ENCODE measurements around the gene BCAS1. TPM values are rescaled to one million over a fixed set of nuclear protein-coding genes. Genes with fewer than 3 reads are reported as not detected.

BCAS1 gene
- total and polyA plus RNA-seq, 12 donors: 0.03 TPM; not detected in 11

DNA sequence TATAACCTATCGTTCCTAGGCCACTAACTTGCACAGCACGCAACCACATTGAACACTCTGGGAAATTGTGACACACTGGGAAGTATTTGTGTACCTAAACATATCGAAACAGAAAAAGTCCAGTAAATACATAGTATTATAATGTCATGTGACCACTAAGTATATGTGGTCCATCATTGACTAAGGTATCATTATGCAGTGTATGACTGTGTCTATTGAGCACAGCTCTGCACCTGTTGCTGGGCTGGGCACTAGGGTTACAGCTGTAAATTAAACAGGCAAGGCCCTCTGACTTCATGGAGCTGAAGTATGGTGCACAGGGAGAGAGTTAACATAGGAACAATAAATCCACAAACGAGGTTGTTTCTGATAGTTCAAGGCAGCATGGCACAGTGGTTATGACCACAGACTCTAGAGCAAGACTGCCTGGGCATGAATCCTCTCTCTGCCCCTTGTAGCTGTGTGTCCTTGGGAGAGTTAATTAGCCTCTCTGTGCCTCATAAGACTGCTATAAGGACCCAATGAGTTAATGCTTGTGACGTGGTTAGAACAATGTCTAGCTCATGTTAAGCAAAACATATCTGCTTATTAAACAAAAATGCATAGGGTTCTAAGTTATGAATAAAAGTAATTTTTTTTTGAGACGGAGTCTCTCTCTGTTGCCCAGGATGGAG is 10.6 kb downstream of the BCAS1 start:
- Histone ChIP-seq H3K27me3 (peaks cover 0 to 7% (median 0%) of the 10 kb centered on the region in 7 donors), H3K27ac (no peak overlapping the region), H3K4me3 (no peak overlapping the region), H3K36me3 (no peaks in the 10 kb centered on the region), H3K9me3 (no peaks in the 10 kb centered on the region), H3K4me1 (peaks cover 0 to 14% (median 0%) of the 10 kb centered on the region in 9 donors)
- TF ChIP-seq, protein P1, sequence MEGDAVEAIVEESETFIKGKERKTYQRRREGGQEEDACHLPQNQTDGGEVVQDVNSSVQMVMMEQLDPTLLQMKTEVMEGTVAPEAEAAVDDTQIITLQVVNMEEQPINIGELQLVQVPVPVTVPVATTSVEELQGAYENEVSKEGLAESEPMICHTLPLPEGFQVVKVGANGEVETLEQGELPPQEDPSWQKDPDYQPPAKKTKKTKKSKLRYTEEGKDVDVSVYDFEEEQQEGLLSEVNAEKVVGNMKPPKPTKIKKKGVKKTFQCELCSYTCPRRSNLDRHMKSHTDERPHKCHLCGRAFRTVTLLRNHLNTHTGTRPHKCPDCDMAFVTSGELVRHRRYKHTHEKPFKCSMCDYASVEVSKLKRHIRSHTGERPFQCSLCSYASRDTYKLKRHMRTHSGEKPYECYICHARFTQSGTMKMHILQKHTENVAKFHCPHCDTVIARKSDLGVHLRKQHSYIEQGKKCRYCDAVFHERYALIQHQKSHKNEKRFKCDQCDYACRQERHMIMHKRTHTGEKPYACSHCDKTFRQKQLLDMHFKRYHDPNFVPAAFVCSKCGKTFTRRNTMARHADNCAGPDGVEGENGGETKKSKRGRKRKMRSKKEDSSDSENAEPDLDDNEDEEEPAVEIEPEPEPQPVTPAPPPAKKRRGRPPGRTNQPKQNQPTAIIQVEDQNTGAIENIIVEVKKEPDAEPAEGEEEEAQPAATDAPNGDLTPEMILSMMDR (IDR thresholded peaks at IDR 0.05): no peak
- 89 to 94% methylated on average over 6 of the region's 6 CpGs for WGBS, 2 donors
- intact Hi-C loops (cut with DNase I): loop anchor here in 8 of 10 donors (5.0 to 10.0 kb wide), 5 partner anchors 115 to 488 kb away; no protein-coding TSS in a partner anchor
- ATAC-seq (no peak), DNase-seq (no peak)

DNA sequence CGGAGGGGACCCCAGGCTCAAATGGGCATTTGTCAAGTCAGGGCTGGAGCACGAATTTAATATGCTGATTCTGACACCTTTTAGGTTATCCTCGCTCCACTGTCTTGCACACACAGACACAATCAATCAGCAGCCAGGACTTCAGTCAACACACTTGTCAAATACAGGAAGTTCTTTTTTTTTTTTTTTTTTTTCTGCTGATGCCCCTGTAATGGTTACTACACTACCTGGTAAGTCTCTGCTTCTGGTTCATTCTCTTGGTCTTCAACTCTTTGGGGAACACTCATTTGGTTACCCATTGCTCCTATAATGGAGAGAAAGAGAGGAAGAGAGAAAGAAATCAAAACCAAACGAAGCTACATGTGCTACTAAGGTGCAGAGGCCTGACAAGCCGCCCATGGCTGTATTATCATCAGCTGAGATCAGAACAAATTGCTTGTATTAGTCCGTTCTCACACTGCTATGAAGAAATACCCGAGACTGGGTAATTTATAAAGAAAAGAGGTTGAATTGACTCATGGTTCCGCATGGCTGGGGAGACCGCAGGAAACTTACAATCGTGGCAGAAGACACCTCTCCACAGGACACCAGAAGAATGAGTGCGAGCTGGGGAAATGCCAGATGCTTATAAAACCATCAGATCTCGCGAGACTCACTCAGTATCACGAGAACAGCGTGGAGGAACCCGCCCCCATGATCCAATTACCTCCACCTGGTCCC is 11.8 kb downstream of the BCAS1 start:
- intact Hi-C loops (cut with DNase I): loop anchor here in 2 of 10 donors (5.0 to 10.0 kb wide), 2 partner anchors 481 to 484 kb away; no protein-coding TSS in a partner anchor
- ATAC-seq (no peak), DNase-seq (no peak)
- 83% methylated on average over 16 of the region's 16 CpGs for WGBS, 2 donors
- H3K9me3 ChIP-seq: no peaks in the 10 kb centered on the region
- no peak overlapping the region for H3K4me3 ChIP-seq
- no peak overlapping the region for H3K27ac ChIP-seq
- TF ChIP-seq, protein P1 (IDR thresholded peaks at IDR 0.05): no peak
- no peaks in the 10 kb centered on the region for H3K36me3 ChIP-seq
- H3K4me1 ChIP-seq: peaks cover 0 to 14% (median 0%) of the 10 kb centered on the region in 9 donors
- no peaks in the 10 kb centered on the region for H3K27me3 ChIP-seq

DNA sequence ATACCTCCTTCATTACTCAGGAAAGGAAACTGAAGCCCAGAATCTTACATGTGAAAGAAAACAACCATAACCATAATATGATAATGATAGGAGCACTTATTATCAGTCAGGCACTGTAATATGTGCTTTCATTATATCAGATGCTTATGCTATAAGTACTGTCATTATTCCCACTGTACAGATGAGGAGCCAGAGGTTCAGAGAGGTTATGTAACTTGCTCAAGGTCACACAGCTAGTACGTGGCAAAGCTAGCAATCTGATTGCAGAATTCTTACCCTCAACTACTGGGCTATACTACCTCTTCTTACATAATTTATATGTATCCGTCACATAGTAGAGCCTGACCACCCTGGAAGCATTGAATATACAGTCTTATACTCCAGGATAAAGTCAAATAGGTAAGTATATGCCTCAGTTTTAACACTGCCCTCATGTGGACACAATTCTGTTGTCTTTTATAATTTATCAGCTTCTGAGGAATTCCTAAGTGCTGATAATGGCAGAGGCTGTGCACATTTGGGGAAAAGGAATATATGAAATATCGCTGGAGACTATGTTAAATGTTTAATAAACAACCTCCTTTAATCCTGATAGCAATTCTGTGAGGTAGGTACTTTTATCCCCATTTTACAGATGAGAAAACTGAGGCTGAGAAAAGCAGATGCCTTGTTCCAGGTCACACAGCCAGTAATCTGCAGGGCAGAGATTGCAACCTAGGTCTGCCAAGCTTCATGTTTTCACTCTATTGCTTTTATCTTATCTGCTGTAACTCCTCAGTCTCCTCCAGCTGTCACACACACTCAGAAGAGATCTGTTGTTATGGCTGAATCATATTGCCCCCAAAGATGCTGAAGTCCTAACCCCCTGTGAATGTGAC is 13.4 kb downstream of the BCAS1 start:
- no peak overlapping the region for H3K4me3 ChIP-seq
- no peak overlapping the region for H3K27ac ChIP-seq
- H3K36me3 ChIP-seq: no peaks in the 10 kb centered on the region
- TF ChIP-seq, protein P1 (IDR thresholded peaks at IDR 0.05): no peak
- intact Hi-C loops (cut with DNase I): loop anchor here in 2 of 10 donors (5.0 to 10.0 kb wide), 2 partner anchors 480 to 482 kb away; no protein-coding TSS in a partner anchor
- DNase-seq (no peak), ATAC-seq (no peak)
- H3K27me3 ChIP-seq: peaks cover 0 to 6% (median 0%) of the 10 kb centered on the region in 7 donors
- 93 to 95% methylated on average over 3 of the region's 3 CpGs for WGBS, 2 donors
- peaks cover 0 to 8% (median 0%) of the 10 kb centered on the region in 9 donors for H3K4me1 ChIP-seq
- no peaks in the 10 kb centered on the region for H3K9me3 ChIP-seq

DNA sequence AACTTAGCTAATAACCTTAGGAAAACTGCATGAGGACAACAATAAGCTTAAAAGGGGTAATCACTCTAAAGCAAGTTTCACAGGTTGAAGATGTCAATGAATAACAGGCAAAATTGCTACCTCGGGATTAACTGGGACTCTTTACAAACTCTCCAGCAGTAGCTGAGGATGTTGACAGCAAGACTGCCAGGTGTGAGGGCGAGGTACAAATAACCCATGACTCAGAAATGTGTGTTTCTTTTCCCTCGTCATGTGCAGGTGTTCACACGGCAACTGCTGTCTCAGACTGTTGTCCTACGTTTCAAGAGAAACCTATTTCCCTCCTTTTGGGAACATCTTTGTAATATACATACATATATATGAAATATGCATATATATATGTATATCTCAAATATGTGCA is 15.9 kb downstream of the BCAS1 start:
- Histone ChIP-seq H3K27ac (no peak overlapping the region), H3K4me1 (no peaks in the 10 kb centered on the region), H3K4me3 (no peak overlapping the region), H3K27me3 (peaks cover 0 to 6% (median 0%) of the 10 kb centered on the region in 7 donors), H3K9me3 (peaks cover 0 to 7% (median 0%) of the 10 kb centered on the region in 11 donors), H3K36me3 (no peaks in the 10 kb centered on the region)
- ATAC-seq: no peak
- TF ChIP-seq, protein P1 (IDR thresholded peaks at IDR 0.05): no peak
- 83 to 85% methylated on average over 5 of the region's 5 CpGs for WGBS, 2 donors
- no peak for DNase-seq
- intact Hi-C loops (cut with DNase I): loop anchor here in 1 of 10 donors (10.0 kb wide), 1 partner anchor 480 kb away; no protein-coding TSS in a partner anchor
